HEK293 (cell line): Measurements from ENCODE around the gene PLOD2.

Experiments
- CTCF ChIA-PET: fragments of 350-600 bp; formaldehyde crosslinking; extraction: SDS; loops from one replicate; lab custom pipeline; 2021; ENCODE audit warnings: antibody characterized with exemption; lab: Yijun Ruan, JAX
- POLR2A ChIA-PET: fragments of 300-600 bp; formaldehyde crosslinking; extraction: SDS; loops from one replicate; lab custom pipeline; 2020; ENCODE audit warnings: antibody characterized with exemption, inconsistent platforms; lab: Yijun Ruan, JAX
- H3K27ac ChIP-seq: fragments of 200-500 bp; sonication (Bioruptor generic); 2 replicates; pipeline ENCODE4 v1.5.1; 2014; ENCODE audit warnings: low read depth, low read length, control low read depth, inconsistent platforms; ENCODE audit errors: extremely low read depth
- H3K36me3 ChIP-seq, 2 experiments: fragments of 200-500 bp in 1 of 2; sonication (Bioruptor generic) in 1 of 2; 1 replicate in 1 of 2; 2 replicates in 1 of 2; pipeline ENCODE4 v1.5.1; 2014 to 2017; ENCODE audit warnings: inconsistent platforms in 2 of 2, low read length in 2 of 2; ENCODE audit not compliant: control insufficient read depth in 2 of 2, insufficient read depth in 1 of 2
- H3K4me1 ChIP-seq: fragments of 200-500 bp; sonication (Bioruptor generic); 2 replicates; pipeline ENCODE4 v1.5.1; 2014; ENCODE audit warnings: mild to moderate bottlenecking, low read length, inconsistent platforms; ENCODE audit not compliant: control insufficient read depth, insufficient read depth
- H3K4me3 ChIP-seq: 2 replicates; pipeline ENCODE4 v1.5.1; 2011; ENCODE audit warnings: low read depth, mild to moderate bottlenecking, control low read depth, low read length, moderate library complexity
- H3K9me3 ChIP-seq: fragments of 200-500 bp; sonication (Bioruptor generic); 2 replicates; pipeline ENCODE4 v1.5.1; 2014; ENCODE audit warnings: low read depth, low read length, inconsistent platforms; ENCODE audit not compliant: control insufficient read depth, insufficient read depth
- BCL11A ChIP-seq: fragments of 450-650 bp; formaldehyde crosslinking; IDR thresholded peaks from 2 replicates; pipeline ENCODE4 v1.5.1; 2016; ENCODE audit warnings: low read depth, missing biosample characterization, missing genetic modification characterization
- HOXA7 ChIP-seq: sonication (generic); formaldehyde crosslinking; IDR thresholded peaks from 2 replicates; pipeline ENCODE4 v1.8.1; 2022; ENCODE audit warnings: missing genetic modification reagents, borderline replicate concordance
- PATZ1 ChIP-seq: fragments of 450-650 bp; formaldehyde crosslinking; IDR thresholded peaks from 2 replicates; pipeline ENCODE4 v1.5.1; 2016; ENCODE audit warnings: missing biosample characterization, missing genetic modification characterization
- REST ChIP-seq: fragments of 450-650 bp; formaldehyde crosslinking; IDR thresholded peaks from 2 replicates; pipeline ENCODE4 v1.5.1; 2016; ENCODE audit warnings: missing biosample characterization, missing genetic modification characterization
- SALL2 ChIP-seq: fragments of 450-650 bp; formaldehyde crosslinking; IDR thresholded peaks from 2 replicates; pipeline ENCODE4 v1.5.0; 2017; ENCODE audit warnings: missing biosample characterization, mild to moderate bottlenecking, missing genetic modification characterization, borderline replicate concordance
- ZBTB10 ChIP-seq: fragments of 450-650 bp; formaldehyde crosslinking; IDR thresholded peaks from 2 replicates; pipeline ENCODE4 v1.5.1; 2016; ENCODE audit warnings: missing biosample characterization, missing genetic modification characterization
- ZFP41 ChIP-seq: fragments of 450-650 bp; formaldehyde crosslinking; IDR thresholded peaks from 2 replicates; pipeline ENCODE4 v1.5.1; 2016; ENCODE audit warnings: missing biosample characterization, missing genetic modification characterization, borderline replicate concordance
- ZNF133 ChIP-seq: fragments of 450-650 bp; formaldehyde crosslinking; IDR thresholded peaks from 2 replicates; pipeline ENCODE4 v1.5.1; 2016; ENCODE audit warnings: missing biosample characterization, missing genetic modification characterization
- ZNF16 ChIP-seq: fragments of 450-650 bp; formaldehyde crosslinking; IDR thresholded peaks from 2 replicates; pipeline ENCODE4 v1.5.1; 2016; ENCODE audit warnings: low read depth, missing biosample characterization, missing genetic modification characterization
- ZNF202 ChIP-seq: fragments of 450-650 bp; formaldehyde crosslinking; IDR thresholded peaks from 2 replicates; pipeline ENCODE4 v1.5.1; 2016; ENCODE audit warnings: missing biosample characterization, missing genetic modification characterization, borderline replicate concordance
- ZNF350 ChIP-seq: fragments of 450-650 bp; formaldehyde crosslinking; IDR thresholded peaks from 2 replicates; pipeline ENCODE4 v1.5.0; 2017; ENCODE audit warnings: missing biosample characterization, mild to moderate bottlenecking, missing genetic modification characterization
- ZNF707 ChIP-seq: fragments of 450-650 bp; formaldehyde crosslinking; IDR thresholded peaks from 2 replicates; pipeline ENCODE4 v1.5.1; 2016; ENCODE audit warnings: missing biosample characterization, missing genetic modification characterization
- ZSCAN4 ChIP-seq: fragments of 450-650 bp; formaldehyde crosslinking; IDR thresholded peaks from 2 replicates; pipeline ENCODE4 v1.5.1; 2017; ENCODE audit warnings: missing biosample characterization, missing genetic modification characterization
- ZXDB ChIP-seq: fragments of 450-650 bp; formaldehyde crosslinking; IDR thresholded peaks from 2 replicates; pipeline ENCODE4 v1.5.1; 2016; ENCODE audit warnings: missing biosample characterization, missing genetic modification characterization
- TF ChIP-seq, protein P1 (sequence below): fragments of 450-650 bp; formaldehyde crosslinking; optimal IDR thresholded peaks from 2 replicates; pipeline ENCODE3; 2016; ENCODE audit warnings: missing biosample characterization, mild to moderate bottlenecking, missing genetic modification characterization
- TF ChIP-seq, protein P2 (sequence below): fragments of 450-650 bp; formaldehyde crosslinking; IDR thresholded peaks from 2 replicates; pipeline ENCODE4 v1.5.1; 2016; ENCODE audit warnings: missing biosample characterization, missing genetic modification characterization

The PLOD2 gene

DNA sequence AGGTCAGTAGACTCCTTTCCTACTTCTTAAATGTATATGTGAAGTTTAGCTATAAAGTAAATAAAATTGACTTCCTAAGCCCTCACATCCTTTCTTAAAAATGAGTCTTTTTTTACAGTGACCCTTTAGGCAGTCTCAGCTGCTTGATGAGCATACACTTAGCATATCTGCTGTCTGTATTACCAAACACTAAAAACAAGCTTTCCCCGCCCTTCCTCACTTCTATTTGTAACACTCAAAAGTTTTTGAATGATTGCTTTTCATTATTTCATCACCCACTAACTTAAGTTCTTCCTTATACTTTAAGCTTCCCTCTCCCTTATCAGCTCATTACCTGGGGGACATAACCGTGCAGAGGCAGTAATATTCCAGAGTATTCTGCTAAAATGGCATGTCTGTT, 89.4 kb downstream of the PLOD2 start:
- Histone ChIP-seq H3K27ac (no peak overlapping the region), H3K4me1 (no peaks in the 10 kb centered on the region), H3K4me3 (no peak overlapping the region), H3K9me3 (no peaks in the 10 kb centered on the region), H3K36me3 (peaks cover 4 to 21% of the 10 kb centered on the region in 2 experiments; a peak in 2 of 3 replicates)
- ChIA-PET POLR2A (no interaction called here), CTCF (interaction anchor here (0.5 to 1.5 kb wide), 3 partner anchors 117 to 416 kb away, joined by 3 to 5 read pairs (median 4); no protein-coding TSS in a partner anchor)
- TF ChIP-seq ZNF202 (tag by site-specific recombination): no peak
- no peak for TF ChIP-seq ZNF350 (tag by site-specific recombination)

DNA sequence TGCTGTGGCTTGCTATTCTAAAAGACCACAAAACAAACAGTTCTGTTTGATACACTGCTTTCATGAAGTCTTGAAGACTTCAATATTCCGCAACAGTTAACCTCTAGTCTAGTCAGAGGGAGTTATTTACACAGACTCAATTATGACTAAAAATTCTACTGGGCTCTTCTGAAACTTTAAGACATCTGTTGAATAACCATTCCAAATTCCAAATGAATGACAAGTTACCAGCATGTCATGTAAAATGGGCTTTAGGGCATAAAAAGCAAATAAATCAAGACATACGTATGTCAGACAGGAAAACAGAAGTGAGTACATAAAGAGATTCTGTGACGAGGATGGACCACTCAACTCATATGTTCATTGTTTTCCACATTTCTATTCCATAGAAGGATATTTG, 93.9 kb downstream of the PLOD2 start:
- Histone ChIP-seq H3K27ac (no peak overlapping the region), H3K36me3 (peaks cover 4 to 21% of the 10 kb centered on the region in 2 experiments; a peak in 2 of 3 replicates)
- CTCF ChIA-PET: no interaction called here
- POLR2A ChIA-PET: no interaction called here
- TF ChIP-seq ZXDB (tag by site-specific recombination): no peak
- no peak for TF ChIP-seq PATZ1 (tag by site-specific recombination)
- TF ChIP-seq ZFP41 (tag by site-specific recombination): no peak
- TF ChIP-seq SALL2: no peak
- TF ChIP-seq BCL11A: no peak
- TF ChIP-seq ZBTB10 (tag by site-specific recombination): no peak
- no peak for TF ChIP-seq REST (tag by site-specific recombination)
- no peak for TF ChIP-seq HOXA7 (CRISPR knock-in tag)
- TF ChIP-seq ZNF707 (tag by site-specific recombination): no peak
- no peak for TF ChIP-seq ZSCAN4 (tag by site-specific recombination)
- TF ChIP-seq ZNF16 (tag by site-specific recombination): no peak
- TF ChIP-seq, protein P1, sequence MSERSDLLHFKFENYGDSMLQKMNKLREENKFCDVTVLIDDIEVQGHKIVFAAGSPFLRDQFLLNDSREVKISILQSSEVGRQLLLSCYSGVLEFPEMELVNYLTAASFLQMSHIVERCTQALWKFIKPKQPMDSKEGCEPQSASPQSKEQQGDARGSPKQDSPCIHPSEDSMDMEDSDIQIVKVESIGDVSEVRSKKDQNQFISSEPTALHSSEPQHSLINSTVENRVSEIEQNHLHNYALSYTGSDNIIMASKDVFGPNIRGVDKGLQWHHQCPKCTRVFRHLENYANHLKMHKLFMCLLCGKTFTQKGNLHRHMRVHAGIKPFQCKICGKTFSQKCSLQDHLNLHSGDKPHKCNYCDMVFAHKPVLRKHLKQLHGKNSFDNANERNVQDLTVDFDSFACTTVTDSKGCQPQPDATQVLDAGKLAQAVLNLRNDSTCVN (tag by site-specific recombination): no peak
- TF ChIP-seq, protein P2, sequence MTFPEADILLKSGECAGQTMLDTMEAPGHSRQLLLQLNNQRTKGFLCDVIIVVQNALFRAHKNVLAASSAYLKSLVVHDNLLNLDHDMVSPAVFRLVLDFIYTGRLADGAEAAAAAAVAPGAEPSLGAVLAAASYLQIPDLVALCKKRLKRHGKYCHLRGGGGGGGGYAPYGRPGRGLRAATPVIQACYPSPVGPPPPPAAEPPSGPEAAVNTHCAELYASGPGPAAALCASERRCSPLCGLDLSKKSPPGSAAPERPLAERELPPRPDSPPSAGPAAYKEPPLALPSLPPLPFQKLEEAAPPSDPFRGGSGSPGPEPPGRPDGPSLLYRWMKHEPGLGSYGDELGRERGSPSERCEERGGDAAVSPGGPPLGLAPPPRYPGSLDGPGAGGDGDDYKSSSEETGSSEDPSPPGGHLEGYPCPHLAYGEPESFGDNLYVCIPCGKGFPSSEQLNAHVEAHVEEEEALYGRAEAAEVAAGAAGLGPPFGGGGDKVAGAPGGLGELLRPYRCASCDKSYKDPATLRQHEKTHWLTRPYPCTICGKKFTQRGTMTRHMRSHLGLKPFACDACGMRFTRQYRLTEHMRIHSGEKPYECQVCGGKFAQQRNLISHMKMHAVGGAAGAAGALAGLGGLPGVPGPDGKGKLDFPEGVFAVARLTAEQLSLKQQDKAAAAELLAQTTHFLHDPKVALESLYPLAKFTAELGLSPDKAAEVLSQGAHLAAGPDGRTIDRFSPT (tag by site-specific recombination): no peak
- TF ChIP-seq ZNF133 (tag by site-specific recombination): no peak
- TF ChIP-seq, all 188 proteins: peak for 0
- no peak overlapping the region for H3K4me3 ChIP-seq
- no peaks in the 10 kb centered on the region for H3K9me3 ChIP-seq
- no peaks in the 10 kb centered on the region for H3K4me1 ChIP-seq
